Measurements from ENCODE around the gene NCAPH2.

The NCAPH2 gene

GRCh38 chr22:50507991-50508884 lies at the start of gene NCAPH2:
Gene NCAPH2 (plus strand): TSS chr22:50508224. CDS start chr22:50508338, 114 bp downstream.
- DNase-seq, result peak; percentile 93

GRCh38 chr22:50459016-50459415 lies 49.0 kb upstream of the NCAPH2 start:
- no peak for DNase-seq

- no peak for DNase-seq
Measured at GRCh38 chr22:50459496-50460140, 48.4 kb upstream of the NCAPH2 start.

DNA sequence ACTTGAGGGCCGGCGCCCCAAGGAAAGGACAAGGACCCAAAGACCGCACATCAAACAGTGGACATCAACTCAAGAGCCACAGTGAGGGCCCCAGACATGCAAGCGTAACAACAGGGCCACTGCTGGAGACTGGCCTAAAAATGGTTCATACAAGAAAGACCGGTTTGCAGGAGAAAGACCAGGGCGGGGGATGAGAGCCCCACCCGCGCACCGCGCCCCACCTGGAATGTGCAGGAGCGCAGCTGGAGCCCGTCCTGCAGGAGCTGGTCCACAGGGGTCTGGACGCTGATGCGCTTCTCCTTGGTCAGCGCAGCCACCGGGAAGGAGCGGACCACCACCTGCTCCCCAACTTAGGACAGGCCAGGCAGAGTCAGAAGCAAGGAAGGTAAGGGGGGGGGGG lies 47.1 kb upstream of the NCAPH2 start:
- no peak for DNase-seq

DNA sequence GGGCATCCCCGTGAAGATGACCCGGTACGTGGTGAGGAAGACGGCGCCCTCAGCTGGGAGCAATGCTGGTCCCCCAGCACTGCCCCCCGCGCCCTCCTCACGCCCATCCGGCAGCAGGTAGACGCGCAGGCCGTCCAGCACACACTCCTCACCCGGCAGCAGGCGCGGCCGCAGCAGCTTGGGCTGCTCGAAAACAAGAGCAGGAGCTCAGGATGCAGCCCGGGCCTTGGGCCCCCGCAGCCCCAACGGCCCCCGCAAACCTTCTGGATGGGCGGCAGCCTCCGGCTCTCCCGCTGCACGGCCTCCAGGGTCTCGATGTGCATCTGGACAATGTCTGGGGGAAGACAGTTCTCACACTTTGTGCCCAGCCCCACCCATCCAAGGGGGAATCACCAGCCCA lies 46.5 kb upstream of the NCAPH2 start:
- DNase-seq, result no peak

DNA sequence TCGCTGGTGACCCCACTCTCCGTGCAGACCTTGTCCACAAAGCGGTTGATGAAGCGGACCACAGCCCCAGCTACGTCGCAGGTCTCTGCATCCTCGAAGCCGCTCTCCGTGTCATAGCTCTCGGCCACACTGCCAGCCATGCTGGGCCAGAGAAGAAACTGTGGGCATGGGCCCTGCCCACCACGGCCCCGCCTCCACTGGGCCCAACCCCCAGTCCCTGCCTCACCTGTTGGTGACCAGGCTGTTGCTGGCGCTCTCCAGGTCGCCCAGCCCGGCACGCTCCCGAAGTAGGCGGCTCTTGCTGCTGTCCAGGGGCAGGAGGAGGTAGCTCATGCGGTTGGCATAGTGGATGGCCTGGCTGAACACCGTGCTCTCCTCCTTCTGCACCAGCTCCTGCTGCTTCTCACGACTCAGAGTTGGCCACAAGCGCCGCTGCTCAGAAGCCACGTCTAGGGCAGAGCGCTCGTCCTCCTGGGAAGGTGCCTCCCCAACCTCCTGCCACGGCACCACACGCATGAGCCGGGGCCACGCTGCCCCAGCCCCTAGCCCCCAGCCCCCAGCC lies 46.0 kb upstream of the NCAPH2 start:
- no peak for DNase-seq

DNA sequence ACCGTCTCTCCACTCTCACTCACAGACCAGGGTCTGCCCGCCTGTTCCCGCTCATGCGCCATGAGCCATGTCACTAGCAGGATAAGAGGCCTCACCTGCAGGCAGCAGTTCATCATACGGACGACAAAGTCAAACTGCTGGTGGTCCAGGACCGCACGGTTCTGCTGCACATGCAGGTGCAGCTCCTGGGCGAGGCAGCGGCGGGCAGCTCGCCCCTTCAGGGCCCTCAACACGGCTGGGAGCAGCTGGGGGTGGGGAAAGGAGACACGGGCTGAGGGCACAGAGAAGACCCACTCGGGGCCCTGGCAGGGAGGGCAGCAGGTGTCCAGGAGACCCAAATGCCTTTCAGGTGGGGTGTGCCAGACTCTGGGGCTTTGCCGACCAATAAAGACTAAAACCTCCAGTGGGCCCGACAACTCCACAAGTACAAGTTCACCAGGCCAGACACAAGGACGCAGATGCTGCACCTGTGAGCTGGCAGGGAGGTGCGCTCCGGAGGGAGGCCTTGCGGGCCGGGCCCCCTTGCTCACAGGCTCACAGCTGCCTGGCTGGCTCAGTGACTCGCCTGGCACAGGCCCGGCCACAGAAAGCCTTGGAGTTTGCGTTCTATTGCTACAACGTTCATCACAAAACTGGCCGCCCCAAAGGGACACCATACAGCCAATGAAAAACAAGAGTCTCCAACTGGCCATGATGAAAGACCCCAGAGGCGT lies 44.7 kb upstream of the NCAPH2 start:
- no peak for DNase-seq

DNA sequence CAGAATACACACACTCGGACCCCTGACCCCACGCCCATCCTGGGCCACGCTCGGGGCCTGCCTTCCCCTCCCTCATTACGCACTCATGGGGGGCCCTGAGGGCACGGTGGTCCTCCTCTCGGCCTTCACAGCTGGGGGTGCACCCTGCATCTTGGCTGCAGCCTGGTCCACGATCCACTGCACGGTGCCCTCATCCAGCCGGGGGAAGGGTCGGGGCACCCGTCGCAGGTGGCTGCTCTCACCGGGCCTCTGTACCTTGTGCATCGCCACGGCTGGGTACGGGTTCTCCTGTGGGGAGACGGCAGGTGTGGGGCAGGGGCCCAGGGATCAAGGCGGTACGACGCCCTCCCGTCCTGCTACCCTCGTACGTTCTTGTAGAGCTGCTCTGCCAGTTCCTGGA lies 43.6 kb upstream of the NCAPH2 start:
- no peak for DNase-seq

DNA sequence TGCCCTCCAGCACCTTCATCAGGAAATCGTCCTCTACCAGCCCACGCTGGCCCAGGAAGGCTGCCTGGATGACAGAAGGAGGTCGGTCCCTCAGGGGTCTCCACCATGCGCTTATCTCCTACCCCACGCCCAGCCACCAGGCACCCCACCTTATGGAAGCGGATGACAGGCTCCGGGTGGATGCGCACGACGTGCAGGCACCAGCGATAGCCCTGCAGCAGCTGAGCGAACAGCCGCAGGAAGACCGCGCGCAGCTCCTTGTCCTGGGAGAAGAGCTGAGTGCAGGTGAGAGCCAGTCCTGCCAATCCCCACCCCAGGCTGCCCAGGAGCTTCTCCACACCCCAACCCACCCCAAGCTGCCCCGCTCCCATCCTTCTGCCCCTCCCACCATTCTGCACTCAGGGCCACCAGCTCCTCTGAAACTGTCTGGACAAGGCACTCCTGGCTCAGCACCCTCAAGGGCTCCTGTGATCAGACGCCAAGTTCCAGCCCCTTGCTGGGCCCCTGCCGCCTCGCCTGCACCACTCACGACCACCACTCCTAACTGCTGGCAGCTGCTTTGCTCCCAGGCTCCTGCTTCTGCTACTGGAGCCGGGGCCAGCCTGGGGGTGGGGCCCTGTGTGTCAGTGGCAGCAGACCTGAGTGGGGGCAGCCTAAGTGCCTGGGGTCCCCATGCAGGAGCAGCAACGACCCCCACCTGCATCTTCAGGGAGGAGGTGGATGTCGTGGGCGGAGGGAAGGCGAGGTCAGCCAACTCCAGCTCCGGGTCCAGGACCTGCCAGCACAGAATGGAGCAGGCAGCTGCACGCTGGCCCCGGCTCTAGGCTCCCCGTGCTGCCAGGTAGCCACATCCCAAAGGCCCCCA lies 42.7 kb upstream of the NCAPH2 start:
- DNase-seq, result no peak

DNA sequence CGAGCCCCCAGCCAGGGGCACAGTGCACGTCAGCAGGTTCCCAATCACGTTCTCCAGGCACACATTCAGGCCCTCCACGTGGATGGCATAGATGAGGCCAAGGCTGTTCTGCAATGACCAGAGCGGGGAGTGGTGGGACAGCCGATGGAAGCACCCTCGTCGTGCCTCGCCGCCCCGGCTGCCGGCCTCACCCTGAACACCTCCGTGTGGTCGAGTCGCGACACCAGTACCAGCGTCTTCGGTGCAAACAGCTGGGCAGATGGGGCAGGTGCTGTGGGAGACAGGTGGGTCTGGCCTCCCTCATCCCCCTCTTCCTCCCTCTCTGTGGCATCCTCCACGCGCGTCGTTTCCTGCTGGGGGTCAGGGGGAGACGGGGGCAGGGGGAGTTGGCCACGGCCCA lies 40.7 kb upstream of the NCAPH2 start:
- no peak for DNase-seq

- no peak for DNase-seq
Measured at GRCh38 chr22:50467773-50468440, 40.1 kb upstream of the NCAPH2 start.

- no peak for DNase-seq
Measured at GRCh38 chr22:50468626-50469025, 39.4 kb upstream of the NCAPH2 start.

DNA sequence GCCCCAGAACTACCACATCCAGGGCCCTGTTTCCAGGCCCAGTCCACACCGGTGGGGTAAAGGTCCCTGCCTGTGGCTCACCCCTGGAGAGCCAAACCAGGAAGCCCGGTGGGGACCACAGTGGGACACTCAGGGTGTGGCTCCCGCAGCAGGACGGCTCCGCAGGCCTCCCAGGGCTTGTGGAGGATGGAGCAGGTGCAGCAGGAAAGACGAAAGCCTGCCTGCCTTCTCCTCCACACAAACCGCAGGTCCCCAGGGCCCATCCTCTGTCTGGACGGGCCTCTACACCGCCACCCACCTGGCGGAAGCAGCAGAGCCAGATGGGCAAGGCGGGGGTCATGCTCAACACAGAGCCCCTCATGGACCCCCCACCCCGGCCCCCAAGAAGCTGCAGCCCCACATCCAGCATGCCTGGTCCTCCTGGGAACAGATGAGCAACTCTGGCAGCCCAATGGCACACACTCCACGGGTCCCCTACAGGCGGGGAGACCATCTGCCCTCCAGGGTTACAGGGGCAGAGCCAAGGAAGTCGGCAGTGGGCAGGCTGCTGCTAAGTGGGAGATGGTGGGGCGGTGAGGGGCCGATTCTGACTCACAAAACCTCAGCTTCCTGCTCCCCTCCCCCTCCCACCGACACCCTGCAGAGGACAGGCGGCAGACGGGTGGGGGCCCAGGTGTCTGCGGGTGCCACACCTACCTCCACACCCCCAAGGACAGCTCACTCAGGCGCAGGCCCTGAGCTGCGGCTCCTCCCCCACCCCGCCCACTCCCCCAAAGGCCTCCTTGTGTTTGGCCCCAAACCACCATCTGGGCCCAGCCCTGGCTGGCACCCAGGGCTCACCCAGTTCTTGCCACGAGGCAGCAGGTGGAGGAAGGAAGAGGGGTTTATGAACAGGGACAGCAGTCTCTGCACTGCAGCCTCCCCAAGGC lies 38.4 kb upstream of the NCAPH2 start:
- peak; percentile 85 for DNase-seq

GRCh38 chr22:50470491-50470890 lies 37.5 kb upstream of the NCAPH2 start:
- no peak for DNase-seq

DNA sequence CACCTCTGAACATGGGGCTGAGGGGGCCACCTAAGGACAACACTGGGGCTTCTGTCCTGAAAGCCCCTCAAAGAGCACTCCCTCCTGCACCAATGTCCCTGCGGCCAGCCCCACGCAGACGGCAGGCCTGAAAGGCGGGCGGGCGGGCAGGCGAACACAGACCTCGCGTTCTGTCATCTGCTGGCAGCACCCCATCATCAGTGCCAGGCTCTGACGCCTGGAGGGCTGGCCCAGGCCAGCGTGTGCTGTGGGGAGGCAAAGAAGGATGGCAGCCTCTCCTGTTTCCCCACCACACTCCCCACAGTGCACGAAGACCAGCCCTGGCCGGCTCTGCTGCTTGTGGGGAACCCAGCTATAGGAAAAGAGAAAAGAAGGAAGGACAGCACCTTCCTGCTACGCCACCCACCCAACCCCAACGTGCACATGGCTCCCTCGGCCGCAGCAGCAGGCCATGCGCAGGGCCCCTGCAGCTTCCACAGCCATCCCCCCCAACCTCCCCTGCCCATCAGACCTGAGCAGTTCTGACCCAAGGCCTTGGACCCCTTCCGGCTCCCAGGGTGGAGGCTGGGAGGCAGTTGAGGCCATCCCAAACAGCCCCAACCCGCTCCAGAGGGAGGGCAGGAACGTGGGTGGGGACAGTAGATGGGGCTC lies 36.7 kb upstream of the NCAPH2 start:
- no peak for DNase-seq

DNA sequence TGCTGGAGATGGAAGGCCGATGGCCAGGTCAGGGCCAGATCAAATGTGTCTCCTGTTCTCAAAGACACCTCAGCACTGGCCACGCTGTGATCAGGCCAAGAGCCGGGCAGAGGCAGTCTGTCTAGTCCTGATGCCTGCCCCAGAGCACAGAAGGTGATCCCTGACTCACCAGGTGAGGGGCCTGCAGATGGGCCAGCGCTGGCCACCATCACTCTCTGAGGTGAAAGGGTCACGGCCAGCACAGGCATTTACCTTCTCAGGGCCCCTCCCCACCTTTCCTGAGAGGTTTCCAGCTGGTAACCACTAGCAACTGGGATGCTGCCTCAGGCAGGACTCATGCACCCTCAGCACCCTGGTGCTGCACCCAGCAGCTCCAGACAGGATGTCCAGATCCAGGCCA lies 36.1 kb upstream of the NCAPH2 start:
- no peak for DNase-seq

DNA sequence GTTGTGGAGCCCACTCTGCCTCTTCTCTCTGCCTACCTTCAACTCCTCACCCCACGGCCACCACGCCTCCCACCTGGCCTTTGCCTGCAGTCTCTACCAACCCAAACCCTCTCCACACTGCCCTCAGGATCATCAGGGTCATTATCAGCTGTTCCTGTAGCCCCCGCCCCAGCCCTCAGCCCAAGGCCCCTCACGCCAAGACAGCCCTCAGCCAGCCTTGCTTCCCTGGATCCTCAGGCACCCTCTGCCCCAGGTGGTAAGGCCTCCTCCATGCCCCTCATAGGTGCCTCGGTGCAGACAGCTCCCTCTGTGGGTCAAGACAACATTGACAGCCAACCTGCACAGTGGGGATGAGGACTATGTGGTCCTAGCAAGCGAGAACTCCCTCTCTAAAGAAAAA lies 34.9 kb upstream of the NCAPH2 start:
- no peak for DNase-seq

- no peak for DNase-seq
Measured at GRCh38 chr22:50473855-50474671, 34.0 kb upstream of the NCAPH2 start.
